ENCODE measurements around the gene IER3IP1. TPM values are rescaled to one million over a fixed set of nuclear protein-coding genes. Genes with fewer than 3 reads are reported as not detected.
"Not testable (repeated sequence)": the region's sequence is repeated elsewhere in the genome, so short reads cannot be mapped to it uniquely, and the experiment has no call there.

The IER3IP1 gene, protein sequence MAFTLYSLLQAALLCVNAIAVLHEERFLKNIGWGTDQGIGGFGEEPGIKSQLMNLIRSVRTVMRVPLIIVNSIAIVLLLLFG
- 10 to 100 TPM; 17.1 to 40.9 (median 23.6) TPM for polyA plus RNA-seq

DNA sequence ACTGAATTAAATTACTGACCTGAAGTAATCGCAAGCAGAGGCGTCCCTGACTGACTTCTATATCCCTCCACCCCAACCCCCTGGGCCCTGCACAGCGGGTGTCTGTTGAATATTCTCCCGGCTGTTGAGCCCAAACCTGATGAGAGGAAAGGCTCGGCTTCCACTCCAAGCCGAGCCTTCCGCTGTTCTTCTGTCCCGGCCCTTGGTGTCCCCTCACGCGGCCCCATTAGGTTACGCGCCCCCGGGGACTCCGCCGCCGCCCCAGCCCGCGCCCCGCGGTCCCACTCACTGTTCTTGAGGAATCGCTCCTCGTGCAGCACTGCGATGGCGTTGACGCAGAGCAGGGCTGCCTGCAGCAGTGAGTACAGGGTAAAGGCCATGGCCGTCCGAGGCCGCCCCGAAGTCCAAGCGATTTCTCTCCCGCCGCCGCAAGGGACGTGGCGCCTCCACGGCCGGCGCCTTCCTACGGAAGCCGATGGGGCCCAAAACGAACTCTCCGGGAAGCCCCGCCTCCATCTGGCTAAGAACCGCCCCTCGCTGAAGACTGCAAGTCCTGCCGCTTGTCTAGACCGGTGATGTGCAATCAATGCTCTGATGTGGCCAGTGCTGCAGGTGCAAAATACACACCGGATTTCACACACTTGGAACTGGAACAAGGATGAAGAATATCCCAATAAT is at the start of gene IER3IP1:
IER3IP1 (minus strand) TSS at position 467 of the 678 bp plus-strand sequence; CDS start at position 380, 87 bp downstream.
- Mint-ChIP-seq H3K27ac (peak within 1 kb of the TSS in 3 of 6 donors; percentile 53 to 78 (median 74)), H3K27me3 (ENCODE audit: low read depth in 3 of 3) (peaks cover 9 to 12% (median 9%) of the 10 kb centered on the region in 3 donors), H3K4me1 (peaks cover 0 to 3% of the 10 kb centered on the region in 2 donors), H3K9me3 (no peaks in the 10 kb centered on the region), H3K4me3 (peak within 1 kb of the TSS in 4 of 5 donors; percentile 46 to 59 (median 55)), H3K36me3 (no peaks in the 10 kb centered on the region)
- peak; percentile 81 to 88 (median 85) for DNase-seq

DNA sequence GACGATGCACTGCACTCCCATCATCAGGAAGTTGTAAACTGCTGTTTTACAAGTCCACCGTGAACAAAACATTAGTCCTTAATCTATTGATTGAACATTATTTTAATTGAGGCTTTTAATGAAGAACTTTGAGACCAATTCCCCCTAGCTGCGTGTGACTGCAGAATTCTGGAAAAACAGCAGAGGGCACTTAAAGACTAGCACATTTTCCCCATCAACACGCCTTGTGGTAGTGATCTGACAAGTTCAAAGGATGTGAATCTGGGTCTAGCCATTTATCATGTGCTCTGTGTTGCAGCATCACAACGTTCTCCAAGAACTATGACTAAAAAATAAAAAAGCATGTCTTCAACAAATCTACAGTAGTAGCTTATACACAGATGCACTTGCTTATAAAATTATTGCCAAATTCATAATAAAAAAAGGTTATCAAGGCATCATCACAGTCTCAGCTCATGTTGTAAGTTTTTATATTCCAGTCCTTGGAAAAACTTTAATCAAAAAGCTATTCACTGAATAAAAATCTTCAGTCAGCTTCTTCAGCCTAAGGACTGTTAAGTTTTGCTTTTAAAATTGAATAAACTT is 39.5 kb upstream of the IER3IP1 start:
- Mint-ChIP-seq H3K36me3 (no peaks in the 10 kb centered on the region), H3K27me3 (ENCODE audit: low read depth in 3 of 3) (peaks cover 0 to 7% (median 7%) of the 10 kb centered on the region in 3 donors)

DNA sequence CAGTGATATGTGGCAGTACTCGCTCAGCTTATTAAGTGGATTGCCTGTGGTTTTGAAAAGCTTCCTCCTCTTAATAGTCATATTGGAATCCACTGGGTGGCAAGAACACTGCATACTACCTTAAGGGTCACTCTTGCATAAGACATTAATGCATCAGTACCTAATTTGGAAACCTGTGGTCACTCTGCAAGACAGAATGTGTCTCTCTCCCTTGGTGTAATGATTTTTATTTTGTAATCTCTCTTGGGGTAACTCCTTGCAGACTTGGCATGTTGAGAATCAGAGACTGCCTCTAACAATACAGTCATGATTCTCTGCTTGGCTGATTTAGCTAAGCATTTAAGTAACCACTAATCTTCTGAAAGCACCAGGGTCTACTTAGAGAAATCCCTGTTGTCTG is 33.0 kb upstream of the IER3IP1 start:
- Mint-ChIP-seq H3K36me3 (no peaks in the 10 kb centered on the region), H3K4me1 (no peaks in the 10 kb centered on the region), H3K4me3 (no peak overlapping the region), H3K9me3 (no peaks in the 10 kb centered on the region), H3K27me3 (ENCODE audit: low read depth in 3 of 3) (peaks cover 6 to 15% (median 12%) of the 10 kb centered on the region in 3 donors), H3K27ac (no peak overlapping the region)
- no peak for DNase-seq

More for the DNA sequence above, 39.5 kb upstream of the IER3IP1 start:
- H3K9me3 Mint-ChIP-seq, result no peaks in the 10 kb centered on the region
- no peak overlapping the region for H3K4me3 Mint-ChIP-seq
- no peak overlapping the region for H3K27ac Mint-ChIP-seq
- no peak for DNase-seq
- H3K4me1 Mint-ChIP-seq, result no peaks in the 10 kb centered on the region

DNA sequence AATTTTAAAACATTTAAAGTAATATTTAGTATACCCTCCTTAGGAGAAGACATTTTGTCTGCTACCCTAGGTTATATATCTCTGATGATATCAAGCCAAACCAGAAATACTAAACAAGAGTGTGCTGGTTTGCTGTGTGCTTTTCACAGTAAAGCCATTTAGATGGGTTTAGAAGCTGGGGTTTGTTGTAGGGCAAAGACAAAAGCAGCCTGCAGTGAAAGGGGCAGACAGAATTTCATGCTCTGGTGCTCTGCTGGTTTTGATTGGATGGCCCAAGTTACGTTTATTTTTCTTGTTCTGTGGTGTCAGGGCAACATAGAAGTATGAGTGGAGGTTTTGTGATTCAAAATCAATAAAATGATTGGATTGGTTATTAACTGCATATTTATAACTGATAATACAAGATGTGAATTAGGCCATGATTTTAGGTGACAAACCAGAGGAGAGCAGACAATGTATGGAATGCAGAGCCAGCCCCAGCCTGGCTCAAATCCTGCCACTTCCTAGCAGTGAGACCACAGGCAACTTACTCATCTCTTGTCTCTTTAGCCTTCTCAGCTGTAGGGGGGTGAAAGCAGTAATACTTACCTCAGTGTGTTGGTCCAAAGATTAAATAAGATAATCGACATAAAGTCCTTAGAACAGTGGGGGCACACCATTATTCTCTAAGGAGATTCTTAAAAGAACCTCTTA is 30.9 kb upstream of the IER3IP1 start:
- DNase-seq, result no peak
- H3K36me3 Mint-ChIP-seq, result no peaks in the 10 kb centered on the region
- no peaks in the 10 kb centered on the region for H3K4me1 Mint-ChIP-seq
- peaks cover 6 to 15% (median 11%) of the 10 kb centered on the region in 3 donors for H3K27me3 Mint-ChIP-seq (ENCODE audit: low read depth in 3 of 3)
- H3K9me3 Mint-ChIP-seq, result no peaks in the 10 kb centered on the region
- H3K27ac Mint-ChIP-seq, result no peak overlapping the region
- no peak overlapping the region for H3K4me3 Mint-ChIP-seq

DNA sequence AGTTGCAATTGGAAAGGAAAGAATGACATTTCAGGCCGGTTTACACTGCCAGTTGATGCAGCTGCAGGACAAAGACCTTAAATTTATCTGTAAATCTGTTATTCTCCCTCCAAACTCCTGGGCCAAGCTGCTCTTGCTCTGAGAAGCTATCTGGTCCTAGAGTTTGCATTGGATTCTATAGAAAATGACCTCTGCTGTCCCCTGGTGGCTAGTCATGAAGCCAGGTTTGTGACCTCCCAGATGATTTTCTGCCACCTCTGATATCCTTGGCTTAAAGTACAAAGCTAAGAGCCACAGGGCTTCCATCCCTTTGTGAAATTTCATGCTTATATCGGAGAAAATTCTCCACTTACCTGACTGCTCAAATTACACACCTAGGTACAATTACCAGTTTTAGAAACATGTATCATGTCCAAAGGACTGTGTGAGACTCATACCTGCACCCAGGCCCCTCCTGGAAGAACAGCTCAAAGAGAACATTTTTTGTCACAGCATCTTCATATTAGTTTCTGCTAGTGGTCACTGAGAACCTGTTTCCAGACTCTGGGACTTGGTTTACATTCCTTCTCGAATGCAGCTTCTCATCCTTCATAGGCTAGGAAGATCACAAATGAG is 28.9 kb upstream of the IER3IP1 start:
- peaks cover 4 to 10% (median 5%) of the 10 kb centered on the region in 3 donors for H3K27me3 Mint-ChIP-seq (ENCODE audit: low read depth in 3 of 3)
- H3K27ac Mint-ChIP-seq, result no peak overlapping the region
- H3K36me3 Mint-ChIP-seq, result no peaks in the 10 kb centered on the region
- no peaks in the 10 kb centered on the region for H3K4me1 Mint-ChIP-seq
- H3K9me3 Mint-ChIP-seq, result no peaks in the 10 kb centered on the region
- H3K4me3 Mint-ChIP-seq, result no peak overlapping the region
- peak; percentile 11 to 35 (median 12) for DNase-seq

DNA sequence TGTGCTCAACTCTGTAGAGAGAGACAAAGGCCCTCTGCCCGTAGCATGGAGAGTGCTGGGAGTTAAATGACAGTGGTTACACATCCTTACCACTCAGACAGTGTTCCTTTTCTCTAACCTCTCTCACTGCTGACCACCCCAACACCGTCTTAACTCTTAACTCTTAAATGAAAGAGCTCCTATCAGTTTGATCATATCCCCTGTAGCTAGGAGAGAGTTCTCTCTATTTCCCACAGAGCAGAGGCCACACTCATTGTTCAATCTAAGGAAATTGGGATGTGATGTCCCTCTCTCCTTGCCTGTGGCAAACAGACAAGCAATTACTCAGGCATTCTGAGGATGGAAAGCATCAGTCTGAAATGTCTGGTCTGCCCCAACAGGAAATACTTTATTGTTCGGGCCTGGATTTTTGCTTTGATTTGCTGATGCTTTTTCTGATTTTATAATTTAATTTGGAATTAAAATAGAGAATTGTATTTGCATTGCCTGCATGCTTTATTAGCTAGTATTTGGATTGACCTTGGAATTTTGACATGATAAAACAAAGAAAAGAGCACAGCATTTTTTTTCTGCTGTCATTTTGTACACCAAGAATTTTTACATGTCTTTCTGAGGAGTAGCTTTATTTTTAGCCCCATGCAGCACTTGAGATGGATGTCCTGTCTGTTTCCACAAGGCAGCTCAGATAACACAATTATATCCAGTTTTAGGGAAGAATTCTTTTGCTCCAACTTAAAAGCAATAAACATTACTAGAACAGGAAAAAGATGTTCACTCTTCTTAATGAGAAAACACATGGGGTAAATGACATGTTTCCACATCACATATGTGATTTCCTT is 27.7 kb upstream of the IER3IP1 start:
- Mint-ChIP-seq H3K4me3 (no peak overlapping the region), H3K27me3 (ENCODE audit: low read depth in 3 of 3) (peaks cover 0 to 8% (median 5%) of the 10 kb centered on the region in 3 donors), H3K36me3 (no peaks in the 10 kb centered on the region), H3K4me1 (no peaks in the 10 kb centered on the region), H3K9me3 (no peaks in the 10 kb centered on the region), H3K27ac (no peak overlapping the region)
- DNase-seq, result no peak

DNA sequence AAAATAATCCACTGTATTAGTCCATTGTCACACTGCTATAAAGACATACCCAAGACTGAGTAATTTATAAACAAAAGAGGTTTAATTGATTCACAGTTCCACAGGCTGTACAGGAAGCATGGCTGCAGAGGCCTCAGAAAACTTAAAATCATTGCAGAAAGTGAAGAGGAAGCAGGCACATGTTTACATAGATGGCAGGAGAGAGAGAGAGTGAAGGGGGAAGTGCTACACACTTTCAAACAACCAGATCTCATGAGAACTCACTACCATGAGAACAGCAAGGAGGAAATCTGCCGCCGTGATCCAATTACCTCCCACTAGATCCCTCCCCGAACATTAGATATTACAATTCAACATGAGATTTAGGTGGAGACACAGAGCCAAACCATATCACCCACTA is 19.8 kb upstream of the IER3IP1 start:
- H3K4me3 Mint-ChIP-seq, result not testable (repeated sequence)
- H3K27me3 Mint-ChIP-seq (ENCODE audit: low read depth in 3 of 3), result peaks cover 5 to 20% (median 7%) of the 10 kb centered on the region in 3 donors

DNA sequence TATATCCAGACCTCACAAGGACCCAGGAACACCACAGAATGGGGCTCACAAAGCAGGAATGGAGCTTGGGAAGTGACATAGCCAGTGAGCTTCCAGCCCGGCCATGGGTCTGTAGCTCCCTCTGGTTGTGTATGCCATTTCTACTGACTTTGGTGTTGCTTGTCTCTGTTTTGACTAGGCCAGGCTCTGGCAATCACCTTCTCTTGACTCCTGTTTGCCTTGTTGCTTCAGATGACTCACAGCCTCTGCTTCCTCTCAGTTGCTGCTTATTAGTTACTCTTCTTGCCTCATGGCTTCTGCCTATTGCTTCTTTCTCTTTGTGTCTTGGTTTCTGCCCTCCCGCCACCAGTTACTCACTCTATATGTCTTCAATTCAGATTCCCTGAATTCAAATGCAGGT is 15.8 kb upstream of the IER3IP1 start:
- peaks cover 2 to 14% (median 12%) of the 10 kb centered on the region in 3 donors for H3K27me3 Mint-ChIP-seq (ENCODE audit: low read depth in 3 of 3)
- H3K27ac Mint-ChIP-seq, result no peak overlapping the region
- DNase-seq, result no peak
- no peak overlapping the region for H3K4me3 Mint-ChIP-seq
- no peaks in the 10 kb centered on the region for H3K4me1 Mint-ChIP-seq
- H3K9me3 Mint-ChIP-seq, result peaks cover 0 to 3% (median 0%) of the 10 kb centered on the region in 6 donors
- H3K36me3 Mint-ChIP-seq, result no peaks in the 10 kb centered on the region

More for the DNA sequence above, 19.8 kb upstream of the IER3IP1 start:
- H3K27ac Mint-ChIP-seq, DNase-seq, H3K9me3 Mint-ChIP-seq, H3K36me3 Mint-ChIP-seq, H3K4me1 Mint-ChIP-seq: not testable (repeated sequence)

DNA sequence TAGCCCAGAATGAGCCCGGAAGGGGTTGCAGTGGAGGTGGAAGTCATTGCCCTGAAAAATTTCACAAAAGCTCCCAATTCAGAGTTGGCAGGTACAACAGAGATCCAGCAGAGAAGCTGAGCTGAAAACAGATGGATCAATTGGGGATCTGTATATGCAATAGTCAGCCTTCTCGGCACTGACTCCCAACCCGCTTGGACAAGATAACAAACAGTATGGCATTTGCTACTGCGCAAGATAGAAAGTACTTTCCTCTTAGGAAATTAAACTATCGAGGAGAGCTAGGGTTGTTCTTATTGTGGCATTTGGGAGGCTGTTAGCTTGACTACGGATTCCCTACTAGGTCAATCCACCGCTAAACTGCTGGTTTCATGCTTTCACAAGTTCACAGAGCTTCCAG is 11.6 kb upstream of the IER3IP1 start:
- Mint-ChIP-seq H3K4me1 (no peaks in the 10 kb centered on the region), H3K36me3 (no peaks in the 10 kb centered on the region), H3K27ac (no peak overlapping the region), H3K27me3 (ENCODE audit: low read depth in 3 of 3) (peaks cover 5 to 11% (median 9%) of the 10 kb centered on the region in 3 donors), H3K9me3 (peaks cover 0 to 3% (median 0%) of the 10 kb centered on the region in 6 donors), H3K4me3 (no peak overlapping the region)
- DNase-seq, result no peak

DNA sequence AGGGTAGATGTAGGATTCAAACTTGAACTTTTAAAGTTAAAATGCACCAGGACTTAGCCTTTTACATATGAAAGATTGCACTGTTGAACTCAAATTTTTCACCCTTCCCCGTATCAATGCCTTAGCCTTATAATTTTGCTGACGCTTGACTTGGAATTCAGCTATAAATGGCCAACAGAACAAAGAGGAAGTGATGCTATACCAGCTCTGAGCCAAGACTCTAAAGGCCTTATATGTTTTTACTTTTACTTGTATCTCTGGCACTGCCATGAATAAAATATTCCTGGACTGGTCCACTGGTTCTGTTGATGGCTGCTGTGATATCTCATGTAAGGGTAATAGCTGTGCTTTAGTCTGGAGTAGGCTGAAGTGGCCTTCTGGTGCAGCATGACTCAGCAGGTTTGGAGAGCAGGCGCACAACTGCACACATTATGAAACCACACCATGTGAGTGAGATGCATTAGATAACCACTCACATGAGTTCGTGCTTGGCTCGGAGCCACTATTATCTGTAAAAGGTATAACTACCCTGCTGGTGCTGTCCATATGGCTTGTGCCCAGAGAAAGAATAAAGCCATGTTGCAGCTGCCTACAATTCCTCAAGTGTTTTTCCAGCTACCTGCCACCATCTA is 8.4 kb upstream of the IER3IP1 start:
- no peaks in the 10 kb centered on the region for H3K36me3 Mint-ChIP-seq
- peaks cover 4 to 17% (median 9%) of the 10 kb centered on the region in 3 donors for H3K27me3 Mint-ChIP-seq (ENCODE audit: low read depth in 3 of 3)
- H3K4me1 Mint-ChIP-seq, result no peaks in the 10 kb centered on the region
- H3K27ac Mint-ChIP-seq, result no peak overlapping the region
- no peak for DNase-seq
- no peak overlapping the region for H3K4me3 Mint-ChIP-seq
- no peaks in the 10 kb centered on the region for H3K9me3 Mint-ChIP-seq

DNA sequence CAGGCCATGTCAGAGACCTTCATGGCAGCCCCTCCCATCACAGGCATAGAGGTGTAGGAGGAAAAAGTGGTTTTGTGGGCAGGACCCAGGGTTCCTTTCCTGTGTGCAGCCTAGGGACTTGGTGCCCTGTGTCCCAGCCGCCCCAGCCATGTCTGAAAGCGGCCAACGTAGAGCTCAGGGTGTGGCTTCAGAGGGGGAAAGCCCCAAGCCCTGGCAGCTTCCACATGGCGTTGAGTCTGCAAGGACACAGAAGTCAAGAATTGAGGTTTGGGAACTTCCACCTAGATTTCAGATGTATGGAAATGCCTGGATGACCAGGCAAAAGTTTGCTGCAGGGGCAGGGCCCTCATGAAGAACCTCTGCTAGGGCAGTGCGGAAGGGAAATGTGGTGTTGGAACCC is 6.0 kb upstream of the IER3IP1 start:
- not testable (repeated sequence) for H3K4me1 Mint-ChIP-seq, H3K9me3 Mint-ChIP-seq, DNase-seq, H3K36me3 Mint-ChIP-seq, H3K27ac Mint-ChIP-seq, H3K4me3 Mint-ChIP-seq
- H3K27me3 Mint-ChIP-seq (ENCODE audit: low read depth in 3 of 3), result peaks cover under 1 to 14% (median 5%) of the 10 kb centered on the region in 3 donors

DNA sequence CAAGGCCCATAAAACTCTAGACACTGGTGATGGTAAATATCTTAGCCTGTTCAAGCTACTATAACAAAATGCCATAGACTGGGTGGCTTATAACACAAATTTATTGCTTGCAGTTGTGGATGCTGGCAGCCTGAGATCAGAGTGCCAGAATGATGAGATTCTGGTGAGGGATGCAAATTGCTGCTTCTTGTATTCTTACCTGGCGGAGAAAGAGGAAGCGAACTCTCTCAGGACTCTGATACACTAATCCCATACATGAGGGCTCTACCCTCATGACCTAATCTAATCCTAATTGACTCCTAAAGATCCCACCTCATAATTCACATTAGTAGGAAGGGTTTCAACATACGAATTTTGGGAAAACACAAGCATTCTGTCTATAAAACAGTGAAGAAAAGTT is 4.6 kb upstream of the IER3IP1 start:
- Mint-ChIP-seq H3K4me1 (peaks cover 0 to 3% of the 10 kb centered on the region in 2 donors), H3K27me3 (ENCODE audit: low read depth in 3 of 3) (peaks cover 8 to 18% (median 9%) of the 10 kb centered on the region in 3 donors), H3K9me3 (no peaks in the 10 kb centered on the region), H3K4me3 (no peak overlapping the region), H3K36me3 (no peaks in the 10 kb centered on the region), H3K27ac (no peak overlapping the region)
- no peak for DNase-seq

DNA sequence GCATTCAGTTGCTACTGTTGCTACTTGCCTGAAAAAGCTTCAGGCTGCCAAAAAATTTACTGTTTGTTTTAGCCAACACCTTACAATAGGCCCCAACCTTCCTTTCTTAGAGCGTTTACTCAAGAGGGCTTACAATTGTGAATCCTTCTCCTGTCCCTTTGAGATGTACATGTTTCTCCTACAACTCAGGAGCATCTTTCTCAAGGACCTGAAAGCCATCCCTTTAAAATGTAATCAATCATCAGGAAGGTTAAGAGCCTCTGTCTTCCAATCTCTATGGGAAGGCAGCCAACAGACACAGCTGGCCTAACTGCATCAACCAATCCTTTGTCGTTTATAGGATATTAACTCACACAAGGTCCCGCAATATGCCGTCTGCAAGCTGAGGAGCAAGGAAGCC is 3.4 kb upstream of the IER3IP1 start:
- H3K27ac Mint-ChIP-seq, result no peak overlapping the region
- peaks cover 0 to 3% of the 10 kb centered on the region in 2 donors for H3K4me1 Mint-ChIP-seq
- no peak overlapping the region for H3K4me3 Mint-ChIP-seq
- H3K36me3 Mint-ChIP-seq, result no peaks in the 10 kb centered on the region
- DNase-seq, result no peak
- peaks cover 11 to 20% (median 12%) of the 10 kb centered on the region in 3 donors for H3K27me3 Mint-ChIP-seq (ENCODE audit: low read depth in 3 of 3)
- H3K9me3 Mint-ChIP-seq, result no peaks in the 10 kb centered on the region

Measured in immature natural killer cell (primary cell).